Fibroblast of gingiva (primary cell): ENCODE measurements around the gene NACC2.
A peak's percentile ranks its signal among the peaks of the same experiment; 100 is the strongest.

ENCODE experiments used
- DNase-seq: peaks from one replicate; pipeline ENCODE4 v3.0.0-alpha.2; 2011; ENCODE audit warnings: low read depth

Gene NACC2

DNA sequence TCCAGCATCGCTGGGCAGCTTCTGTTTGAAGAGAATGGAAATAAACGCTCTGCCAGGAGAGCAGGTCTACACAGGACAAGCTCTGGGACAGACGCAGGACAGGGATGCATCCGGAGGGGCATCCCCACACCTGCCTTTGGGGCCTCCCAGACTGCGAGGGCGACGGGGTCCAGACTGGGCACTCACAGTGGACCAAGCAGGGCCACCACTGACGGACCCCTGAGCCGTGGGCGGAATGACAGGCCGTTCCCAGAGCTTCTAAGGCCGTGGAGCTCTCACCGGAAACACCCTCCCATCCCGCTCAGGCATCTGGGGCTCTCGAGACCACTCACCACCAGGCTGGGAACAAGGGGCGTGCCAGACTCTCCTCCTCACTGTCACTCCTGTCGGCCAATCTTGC, 34.1 kb upstream of the NACC2 start:
- DNase-seq: no peak

GRCh38 chr9:136128436-136128835, 33.3 kb upstream of the NACC2 start:
- DNase-seq: no peak

DNA sequence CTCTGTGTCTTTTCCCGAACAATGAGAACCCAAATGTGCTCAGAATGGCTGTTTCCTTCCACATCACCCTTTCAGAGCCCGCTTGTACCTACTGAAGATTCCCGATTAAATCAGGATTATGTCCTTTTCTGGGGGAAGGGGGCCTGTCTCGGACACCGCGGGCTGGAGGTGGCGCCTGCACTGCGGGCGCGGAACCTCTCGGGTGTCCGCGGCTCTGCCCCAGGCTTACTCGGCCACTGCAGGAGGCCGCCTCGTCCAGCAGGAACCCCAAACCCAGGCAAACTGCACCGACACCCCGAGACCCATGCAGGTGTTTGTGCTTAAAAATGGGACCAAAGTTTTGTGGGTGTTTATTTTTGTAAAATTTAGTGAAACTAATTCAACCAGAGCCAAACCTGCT, 32.2 kb upstream of the NACC2 start:
- DNase-seq: no peak

GRCh38 chr9:136124976-136125692, 30.0 kb upstream of the NACC2 start:
- no peak for DNase-seq

DNA sequence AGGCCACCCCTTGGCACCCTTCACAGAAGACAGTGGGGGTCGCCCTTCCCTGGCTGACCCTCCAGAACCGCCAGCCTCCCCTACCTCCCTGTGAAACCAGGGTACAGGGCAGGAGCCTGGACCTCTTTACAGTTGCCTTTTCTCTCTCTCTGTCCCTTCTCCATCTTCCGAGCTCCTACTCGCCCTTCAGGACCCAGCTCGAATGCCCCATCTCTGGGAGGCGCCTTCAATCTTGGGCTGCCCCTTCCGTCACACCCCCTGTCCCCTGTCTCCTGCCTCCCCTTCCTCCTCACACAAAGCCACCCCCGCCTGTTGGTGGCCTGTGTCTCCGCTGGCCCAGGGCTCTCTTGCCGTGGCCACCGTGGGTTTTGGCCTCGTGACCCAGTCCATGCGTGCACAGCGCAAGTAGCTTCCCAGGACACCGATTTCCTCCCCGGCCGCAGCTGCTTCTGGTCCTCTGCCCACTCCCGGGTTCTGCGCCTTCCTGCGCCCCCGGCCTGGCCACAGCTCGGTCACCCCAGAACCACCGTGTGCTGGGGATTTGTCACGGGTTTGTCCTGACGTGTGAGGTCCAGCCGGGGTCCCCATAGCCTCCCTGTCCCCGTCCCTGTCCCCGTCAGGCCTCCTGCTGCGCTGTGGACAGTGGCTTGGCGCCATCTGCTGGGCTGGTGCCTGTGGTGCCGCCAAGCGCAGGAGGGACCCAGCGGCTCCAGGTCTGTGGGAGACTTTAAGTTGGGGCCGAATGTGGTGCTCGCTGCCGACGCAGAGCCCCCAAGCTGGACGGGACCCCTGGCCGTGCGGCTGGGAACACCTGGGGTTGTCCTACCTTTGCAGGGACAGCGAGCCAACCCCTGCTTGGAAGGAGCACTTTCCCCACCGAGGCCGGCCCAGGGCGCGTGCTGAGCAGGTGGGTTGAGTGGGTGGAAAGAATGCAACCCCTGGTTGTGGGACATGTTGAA, 27.6 kb upstream of the NACC2 start:
- DNase-seq: peak; percentile 40

DNA sequence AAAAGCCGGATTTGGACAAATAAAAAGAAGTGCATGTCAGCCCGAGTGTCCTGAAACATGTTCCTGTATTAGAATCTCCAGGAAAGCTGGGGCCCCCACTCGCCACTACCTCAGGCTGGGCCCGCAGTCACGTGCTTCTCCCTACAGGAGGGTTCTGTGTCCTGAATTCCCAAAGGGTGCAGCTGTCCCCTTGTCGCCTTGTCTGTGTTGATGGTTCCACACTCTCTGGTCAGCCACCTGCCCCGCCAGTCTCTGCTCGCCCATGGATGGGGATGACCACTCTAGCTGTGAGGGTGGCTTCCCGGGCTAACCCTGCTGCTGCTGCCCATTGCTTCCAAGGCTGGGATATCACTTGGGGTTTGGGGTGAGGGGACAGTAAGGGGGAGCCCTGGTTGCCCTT, 26.7 kb upstream of the NACC2 start:
- DNase-seq: no peak

GRCh38 chr9:136120438-136120844, 25.4 kb upstream of the NACC2 start:
- DNase-seq: no peak

- DNase-seq: no peak
Measured at GRCh38 chr9:136119883-136120393, 24.8 kb upstream of the NACC2 start.

DNA sequence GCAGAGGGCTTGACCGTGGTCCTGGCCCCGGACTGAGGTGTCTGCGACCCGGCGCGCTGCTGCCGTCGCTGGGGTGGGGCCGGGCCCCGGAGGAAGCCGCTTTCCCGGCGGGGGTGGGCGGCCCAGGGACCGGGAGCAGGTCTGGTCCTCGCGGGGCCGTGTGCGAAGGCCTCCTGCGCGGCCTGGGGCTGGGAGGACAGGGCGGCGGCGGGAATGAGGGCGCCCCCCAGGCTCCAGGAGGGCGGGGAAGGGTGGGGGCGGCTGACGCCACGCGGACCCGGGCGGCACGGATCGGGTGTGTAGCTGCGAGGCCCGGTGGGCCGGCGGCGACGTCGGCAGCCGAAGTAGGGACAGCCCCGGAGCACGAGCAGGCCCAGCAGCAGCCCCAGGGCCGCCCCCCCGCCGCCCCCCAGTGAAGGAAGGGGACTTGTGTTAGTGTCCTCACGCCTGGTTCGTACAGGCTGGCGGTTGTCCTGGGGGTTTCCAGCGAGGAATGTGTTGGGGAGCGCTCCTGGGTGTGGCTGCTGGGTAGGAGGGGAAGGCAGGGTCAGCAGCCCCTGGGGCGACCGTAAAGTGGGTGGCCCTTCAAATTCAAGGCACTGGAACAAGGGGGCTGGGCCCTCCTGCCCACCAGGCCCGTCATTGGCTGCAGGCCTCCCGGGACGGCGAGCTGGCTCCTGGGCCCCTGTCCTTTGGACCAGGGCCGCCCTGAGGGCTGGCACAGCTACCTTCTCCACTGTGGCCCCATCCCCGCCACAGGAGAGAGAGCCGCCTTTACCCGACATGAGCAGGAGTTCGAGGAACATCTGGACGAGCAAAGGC, 24.2 kb upstream of the NACC2 start:
- peak; percentile 63 for DNase-seq

- peak; percentile 97 for DNase-seq
Measured at GRCh38 chr9:136118320-136119060, 23.4 kb upstream of the NACC2 start, which contains the start of gene TMEM250. TSS of gene TMEM250 (minus strand) at chr9:136118875. CDS start at chr9:136116900, 1,975 bp downstream.

- peak; percentile 19 for DNase-seq
Measured at GRCh38 chr9:136117916-136118319, 22.8 kb upstream of the NACC2 start.

- no peak for DNase-seq
Measured at GRCh38 chr9:136117291-136117915, 22.3 kb upstream of the NACC2 start.

DNA sequence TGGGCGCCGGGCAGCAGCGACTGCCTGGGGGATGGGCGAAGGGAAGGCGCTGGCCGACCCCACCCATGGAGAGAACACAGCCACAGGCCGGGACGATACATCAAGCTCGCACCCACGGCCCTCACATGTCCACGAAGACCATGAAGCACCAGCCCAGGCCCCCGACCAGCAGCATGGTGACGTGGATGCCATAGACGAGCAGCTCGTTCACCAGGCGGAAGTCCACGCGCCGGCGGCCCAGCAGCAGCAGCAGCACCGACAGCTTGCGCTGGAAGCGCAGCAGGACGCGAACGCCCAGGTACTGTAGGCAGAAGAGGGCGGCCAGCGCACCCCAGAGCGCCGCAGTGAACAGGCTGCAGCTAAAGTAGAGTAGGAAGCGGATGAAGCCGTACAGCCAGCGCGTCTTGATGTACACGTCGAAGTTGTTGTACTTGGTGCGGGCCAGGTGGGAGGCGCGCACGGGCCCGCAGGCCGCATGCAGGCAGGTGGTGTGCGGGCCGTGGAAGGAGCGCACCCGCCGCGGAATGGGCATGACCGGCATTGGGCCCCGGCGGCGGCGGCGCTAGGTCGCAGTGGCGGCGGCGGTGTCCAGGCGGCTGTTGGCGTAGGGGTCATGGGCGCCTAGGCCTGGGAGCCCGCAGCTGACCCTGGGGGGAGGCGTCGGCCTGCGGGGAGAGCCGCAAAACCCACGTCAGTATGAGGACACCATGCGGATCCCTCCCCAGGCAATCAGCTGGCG, 21.4 kb upstream of the NACC2 start:
- no peak for DNase-seq

DNA sequence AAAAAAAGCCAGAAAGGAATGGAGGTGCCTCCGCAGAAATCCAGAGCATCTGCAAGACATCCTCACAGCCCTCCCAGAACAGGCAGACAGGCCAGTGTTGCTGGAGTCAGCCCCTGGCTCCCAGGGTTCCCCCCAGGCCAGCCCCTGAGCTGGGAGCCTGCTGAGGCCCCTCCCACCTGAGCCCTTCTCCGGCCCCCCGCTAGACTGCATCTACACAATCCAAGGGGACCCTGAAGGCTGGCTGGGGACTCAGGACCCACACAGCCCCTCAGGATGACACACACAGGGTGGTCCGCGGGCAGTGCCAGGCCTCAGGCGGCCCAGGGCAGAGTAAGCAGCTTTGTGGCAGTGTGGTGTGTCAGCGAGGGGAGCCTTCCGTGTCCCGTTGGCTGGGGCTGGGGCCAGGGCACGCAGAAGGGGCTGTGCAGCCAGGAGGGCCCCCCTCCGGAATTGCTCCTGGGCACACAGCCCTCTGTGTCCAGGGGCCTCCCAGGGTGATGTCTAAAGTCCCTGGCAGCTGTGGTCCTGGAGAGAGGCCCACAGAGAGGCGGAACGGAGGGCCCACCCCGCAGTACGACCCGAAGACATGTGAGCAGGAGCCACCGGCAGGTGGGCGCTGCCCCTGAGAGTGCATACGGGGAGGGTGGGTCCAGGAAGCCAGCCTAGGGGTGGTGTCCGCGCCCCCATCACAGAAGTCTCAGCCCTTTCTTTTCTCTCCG, 20.7 kb upstream of the NACC2 start:
- DNase-seq: no peak

DNA sequence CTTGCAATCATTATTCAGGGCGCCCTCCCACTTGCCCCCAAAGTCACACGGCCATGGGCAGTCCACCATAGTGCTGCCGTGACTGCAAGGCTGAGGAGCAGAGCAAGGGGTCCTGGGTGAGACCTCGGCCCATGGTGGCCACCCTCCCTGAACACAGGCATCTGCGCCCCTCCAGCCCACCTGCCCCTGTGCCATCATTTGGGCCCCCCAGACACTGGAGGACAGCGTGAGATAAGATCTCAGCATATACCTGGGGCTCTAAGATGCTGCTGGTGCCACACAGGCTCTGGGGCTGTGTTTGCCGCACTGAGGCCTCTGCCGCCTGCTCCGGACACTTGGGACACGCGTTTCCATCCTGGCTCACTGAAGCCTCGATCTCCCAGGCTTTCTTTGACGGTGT, 20.1 kb upstream of the NACC2 start:
- no peak for DNase-seq

GRCh38 chr9:136114610-136115009, 19.5 kb upstream of the NACC2 start:
- no peak for DNase-seq

GRCh38 chr9:136112541-136112940, 17.5 kb upstream of the NACC2 start:
- DNase-seq: no peak

DNA sequence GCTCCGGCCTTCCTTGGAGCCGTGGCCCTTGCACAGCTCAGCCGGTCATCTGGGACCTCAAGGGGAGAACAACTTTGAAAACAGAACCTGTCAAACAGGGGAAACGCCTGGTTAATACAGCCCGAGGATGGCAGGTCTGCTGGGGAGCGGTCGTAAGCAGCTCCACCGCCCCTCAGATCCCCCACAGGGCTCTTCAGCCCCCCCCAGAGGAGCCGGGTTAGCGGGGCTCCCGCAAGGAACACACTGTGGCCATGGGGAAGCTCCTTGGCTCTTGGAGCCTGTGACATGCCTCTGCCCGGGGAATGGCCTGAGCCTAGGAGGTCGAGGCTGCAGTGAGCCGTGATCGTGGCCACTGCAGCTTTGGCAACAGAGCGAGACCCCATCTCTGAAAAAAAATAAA, 16.8 kb upstream of the NACC2 start:
- no peak for DNase-seq

- no peak for DNase-seq
Measured at GRCh38 chr9:136111190-136111589, 16.1 kb upstream of the NACC2 start.
